HepG2 (cell line): ENCODE data around the gene ERV3-1. TPM values are rescaled to one million over a fixed set of nuclear protein-coding genes. Genes with fewer than 3 reads are reported as not detected.

Experiments used
- ATAC-seq: fragments of 200-7000 bp; cut with Tn5 transposase; 3 replicates; pipeline ENCODE4 v1.9.1; 2020; ENCODE audit warnings: mild to moderate bottlenecking, moderate library complexity
- BruUV-seq: library from RNA; stranded (reverse); fragments of 400-500 nt; replicated peaks from 2 replicates; lab custom pipeline; 2021; lab: Mats Ljungman, UMichigan
- CTCF ChIA-PET: fragments of 300-600 bp; formaldehyde crosslinking; extraction: SDS; loops from one replicate; lab custom pipeline; 2021; ENCODE audit warnings: low total read pairs, inconsistent platforms, low intra/inter-chr PET ratio; lab: Yijun Ruan, JAX
- POLR2A ChIA-PET: fragments of 350-600 bp; sonication (Branson Sonifier 250); formaldehyde crosslinking; loops from one replicate; lab custom pipeline; 2020; ENCODE audit warnings: antibody characterized with exemption, inconsistent platforms; lab: Yijun Ruan, JAX
- DNase-seq: peaks from one replicate; pipeline ENCODE4 v3.0.0-alpha.2; 2015; ENCODE audit warnings: low spot score
- FAIRE-seq: peaks from 3 replicates; lab custom pipeline; 2011; peaks lifted over from hg19 to GRCh38; lab: Jason Lieb, UNC
- H2AFZ ChIP-seq: one replicate; pipeline ENCODE4 v1.6.1; 2011; ENCODE audit warnings: low read length, inconsistent platforms
- H3K27ac ChIP-seq: fragments of 300-600 bp; 3 replicates; pipeline ENCODE4 v1.8.0; 2011; ENCODE audit warnings: mixed run types, mild to moderate bottlenecking, mixed read lengths, low read length, inconsistent platforms; ENCODE audit not compliant: insufficient read depth; ENCODE audit errors: extremely low read length
- H3K27me3 ChIP-seq, 2 experiments: fragments of 200-600 bp in 1 of 2; 2 replicates in 1 of 2; 3 replicates in 1 of 2; pipeline versions ENCODE4 v1.6.0 to v1.8.0; 2011; ENCODE audit warnings: low read length in 2 of 2, mild to moderate bottlenecking in 2 of 2, moderate library complexity in 2 of 2, inconsistent platforms in 1 of 2; ENCODE audit not compliant: insufficient read depth in 2 of 2, control insufficient read depth in 1 of 2
- H3K36me3 ChIP-seq, 2 experiments: fragments of 200-600 bp in 1 of 2; replicated peaks in 1 of 2; 2 replicates in 1 of 2; 3 replicates in 1 of 2; pipeline versions ENCODE4 v1.5.1 to v1.8.0; 2011; ENCODE audit warnings: low read length in 2 of 2, inconsistent platforms in 1 of 2; ENCODE audit not compliant: insufficient read depth in 2 of 2, control insufficient read depth in 1 of 2
- H3K4me1 ChIP-seq: 2 replicates; pipeline ENCODE4 v1.5.1; 2012; ENCODE audit warnings: low read length, inconsistent platforms; ENCODE audit not compliant: insufficient read depth
- H3K4me2 ChIP-seq: 2 replicates; pipeline ENCODE4 v1.6.0; 2011; ENCODE audit warnings: low read depth, low read length, inconsistent platforms
- H3K4me3 ChIP-seq, 3 experiments: fragments of 200-600 bp in 1 of 3; sonication (generic), shearing (Covaris generic) in 1 of 3; replicated peaks in 1 of 3; 2 replicates each; pipeline ENCODE4 v1.5.1; 2011 to 2016; ENCODE audit warnings: low read length in 3 of 3, inconsistent platforms in 2 of 3, low read depth in 2 of 3, mild to moderate bottlenecking in 2 of 3, control low read depth in 1 of 3, mixed read lengths in 1 of 3; ENCODE audit not compliant: insufficient read depth in 1 of 3
- H3K79me2 ChIP-seq: one replicate; pipeline ENCODE4 v1.6.1; 2011; ENCODE audit warnings: low read length, inconsistent platforms; ENCODE audit not compliant: insufficient read depth
- H3K9ac ChIP-seq: 2 replicates; pipeline ENCODE4 v1.6.0; 2011; ENCODE audit warnings: mild to moderate bottlenecking, low read depth, low read length, inconsistent platforms; ENCODE audit not compliant: insufficient read depth
- H3K9me3 ChIP-seq: 2 replicates; pipeline ENCODE4 v1.5.1; 2012; ENCODE audit warnings: mild to moderate bottlenecking, low read length
- H4K20me1 ChIP-seq: 2 replicates; pipeline ENCODE4 v1.6.0; 2011; ENCODE audit warnings: inconsistent platforms, mild to moderate bottlenecking, low read length, moderate library complexity; ENCODE audit not compliant: insufficient read depth
- MAFF ChIP-seq: IDR thresholded peaks from 2 replicates; pipeline ENCODE4 v1.6.1; 2011; ENCODE audit warnings: low read depth, low read length, improper control_type of control experiment
- MAFK ChIP-seq, 2 experiments: IDR thresholded peaks in 1 of 2; conservative IDR thresholded peaks in 1 of 2; 2 replicates each; pipeline ENCODE4 v1.6.1; 2011; ENCODE audit warnings: improper control_type of control experiment in 2 of 2, low read length in 2 of 2
- PITX1 ChIP-seq: sonication (generic); formaldehyde crosslinking; IDR thresholded peaks from 2 replicates; pipeline ENCODE4 v1.5.1; 2020; ENCODE audit warnings: mild to moderate bottlenecking, missing genetic modification reagents
- YY1 ChIP-seq: IDR thresholded peaks from 2 replicates; pipeline ENCODE4 v1.6.1; 2011; ENCODE audit warnings: low read length, low read depth, moderate library complexity, mild to moderate bottlenecking; ENCODE audit not compliant: insufficient read depth, insufficient replicate concordance
- ZZZ3 ChIP-seq: sonication (generic); formaldehyde crosslinking; IDR thresholded peaks from 2 replicates; pipeline ENCODE4 v1.4.0; 2020; ENCODE audit warnings: missing genetic modification reagents, mild to moderate bottlenecking, borderline replicate concordance
- WGBS: methylation state at CpG from one replicate; pipeline ENCODE4 v1.1.6; 2017; ENCODE audit warnings: low lambda C conversion rate; 5-methylcytosine and 5-hydroxymethylcytosine counted together
- in situ Hi-C: cut with HindIII; loops from 2 replicates; pipeline ENCODE4 v1.10.0; 2017; ENCODE audit warnings: low pct_unique_long_range_greater_than_20kb; ENCODE audit not compliant: extremely low pct_ligation_motif_present
- intact Hi-C: fragments of 100-400 bp; cut with micrococcal nuclease; formaldehyde crosslinking; loops from one replicate; pipeline ENCODE4 v1.10.0; 2022; ENCODE audit not compliant: unreplicated experiment
- polyA plus RNA-seq, 8 experiments: library from polyadenylated mRNA; depleted of rRNA in 3 of 8; stranded (reverse) in 7 of 8; unstranded in 1 of 8; fragments of >200 nt; fragmentation: Illumina TruSeq in 4 of 8; extraction: Trizol in 4 of 8; gene quantifications; 2 replicates each; pipeline versions ENCODE4 v1.2.1 to v1.2.3, GENCODE V29; 2011 to 2016; ENCODE audit warnings: low read depth in 4 of 8, missing spikeins in 1 of 8, mixed read lengths in 1 of 8; ENCODE audit not compliant: insufficient read depth in 1 of 8
- total RNA-seq, 5 experiments: library from RNA; depleted of rRNA; stranded (reverse); fragments of >200 nt; fragmentation: Illumina TruSeq; extraction: Trizol; gene quantifications; 2 replicates each; pipeline ENCODE4 v1.2.3, GENCODE V29; 2016; ENCODE audit warnings: low read depth in 1 of 5
- TF ChIP-seq, protein P1 (sequence below): IDR thresholded peaks from 2 replicates; pipeline ENCODE4 v1.6.1; 2016; ENCODE audit warnings: missing compliant biosample characterization, missing genetic modification reagents, borderline replicate concordance
- TF ChIP-seq, protein P2 (sequence below): sonication (generic); formaldehyde crosslinking; IDR thresholded peaks from 2 replicates; pipeline ENCODE4 v1.8.0; 2022; ENCODE audit warnings: missing genetic modification reagents, mild to moderate bottlenecking, inconsistent platforms, borderline replicate concordance
- TF ChIP-seq, protein P3 (sequence below): sonication (generic); formaldehyde crosslinking; IDR thresholded peaks from 2 replicates; pipeline ENCODE4 v1.4.0; 2020; ENCODE audit warnings: missing genetic modification reagents, borderline replicate concordance
- TF ChIP-seq, protein P4 (sequence below): sonication (generic); IDR thresholded peaks from 2 replicates; pipeline ENCODE4 v1.6.1; 2016; ENCODE audit warnings: low read depth, borderline replicate concordance

ERV3-1 gene
- total and polyA plus RNA-seq, 2 of the 13 experiments (the other 11 are each of a cell fraction or from before 2014, with no cell fraction given) = 20.4 to 86.3 TPM

DNA sequence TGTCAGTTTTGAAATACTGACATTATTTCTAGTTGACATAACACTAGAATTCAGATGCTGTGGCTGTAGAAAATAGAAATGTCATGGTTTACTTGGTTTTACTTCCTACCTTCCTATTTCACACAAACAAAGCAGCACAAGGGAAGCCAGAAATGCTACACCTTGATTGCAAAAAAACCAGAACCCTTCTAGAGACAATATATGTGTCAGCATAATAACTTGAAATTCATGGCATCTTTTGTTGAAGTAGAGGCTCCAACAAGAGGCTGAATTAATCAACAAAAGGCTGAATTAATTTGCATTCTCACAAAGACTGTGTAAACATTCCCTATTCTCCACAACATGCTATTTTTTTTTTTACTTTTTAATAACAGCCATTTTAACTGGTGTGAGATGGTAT is 40.9 kb downstream of the ERV3-1 start:
- intact Hi-C loops = no loop called here
- no TSS peak for BruUV-seq
- no peaks in the 10 kb centered on the region for H3K9me3 ChIP-seq
- TF ChIP-seq MAFF (peak; percentile 45; the same call in 1 of the 2 replicates), ZZZ3 (CRISPR knock-in tag) (no peak), MAFK (conservative IDR thresholded peaks at IDR 0.05 in 1 of 2, IDR thresholded peaks at IDR 0.05 in 1 of 2; ENCODE audit: low read length in 2 of 2) (peak in 1 of 2 experiments; percentile 62; a peak in 2 of 4 replicates)
- no peak overlapping the region for H3K4me2 ChIP-seq
- CTCF ChIA-PET = no interaction called here
- ATAC-seq (no peak), FAIRE-seq (no peak), DNase-seq (no peak)
- 0 out of 5 replicates have a peak, but pooled peaks cover 0 to 1% of the 10 kb centered on the region in 2 experiments for H3K27me3 ChIP-seq
- no peak overlapping the region for H3K27ac ChIP-seq
- H4K20me1 ChIP-seq = no peaks in the 10 kb centered on the region
- H3K36me3 ChIP-seq = no peaks in the 10 kb centered on the region
- no peak overlapping the region for H3K9ac ChIP-seq
- in situ Hi-C loops = no loop called here
- no peak overlapping the region for H3K4me3 ChIP-seq
- no peak overlapping the region for H2AFZ ChIP-seq
- 0 out of 2 replicates have a peak, but pooled peaks cover 6% of the 10 kb centered on the region for H3K4me1 ChIP-seq
- H3K79me2 ChIP-seq = no peaks in the 10 kb centered on the region
- POLR2A ChIA-PET = no interaction called here

DNA sequence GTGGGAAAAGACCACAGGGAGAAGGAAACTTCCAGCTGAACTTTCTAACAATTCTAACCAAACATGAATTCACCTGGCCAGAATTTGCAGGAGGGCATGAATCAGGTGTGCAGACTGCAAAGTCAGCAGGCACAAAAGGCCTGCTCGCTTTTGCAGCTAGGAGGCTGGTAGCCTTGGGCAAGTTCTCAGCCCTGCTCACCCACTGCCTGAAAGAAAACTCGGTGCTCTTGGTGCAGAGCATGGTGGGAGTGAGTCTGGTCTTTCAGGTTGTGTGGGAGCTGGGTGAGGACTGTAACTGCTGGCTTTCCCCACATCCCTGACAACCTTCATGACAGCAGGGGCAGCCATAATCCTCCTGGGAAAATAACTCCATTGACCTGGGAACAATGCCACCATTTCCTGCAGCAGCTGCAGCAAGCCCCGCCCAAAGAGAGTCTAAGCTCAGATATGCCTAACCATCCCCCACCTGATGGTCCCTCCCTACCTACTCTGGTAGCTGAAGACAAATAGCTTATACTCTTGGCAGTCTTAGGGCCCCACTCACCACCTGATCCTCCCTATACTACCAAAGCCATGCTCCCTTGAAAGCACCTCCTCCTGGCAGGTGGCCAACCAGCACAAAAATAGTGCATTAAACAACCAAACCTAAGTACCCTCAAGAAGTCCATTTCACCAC is 47.3 kb downstream of the ERV3-1 start:
- Histone ChIP-seq H3K9ac (peak overlapping the region; percentile 6; the same call in 1 of the 2 replicates), H3K9me3 (no peaks in the 10 kb centered on the region), H3K4me3 (peak overlapping the region in 1 of 3 experiments; percentile 23; a peak in 1 of 6 replicates), H4K20me1 (no peaks in the 10 kb centered on the region), H3K27me3 (0 out of 5 replicates have a peak, but pooled peaks cover 0 to 1% of the 10 kb centered on the region in 2 experiments), H3K27ac (no peak overlapping the region), H3K79me2 (no peaks in the 10 kb centered on the region), H3K36me3 (no peaks in the 10 kb centered on the region), H3K4me1 (peaks cover 23% of the 10 kb centered on the region), H3K4me2 (peak overlapping the region; percentile 63), H2AFZ (no peak overlapping the region)
- no TSS peak for BruUV-seq
- FAIRE-seq (no peak), DNase-seq (peak; percentile 24), ATAC-seq (peak; percentile 53)
- intact Hi-C loops = no loop called here
- TF ChIP-seq, protein P1, sequence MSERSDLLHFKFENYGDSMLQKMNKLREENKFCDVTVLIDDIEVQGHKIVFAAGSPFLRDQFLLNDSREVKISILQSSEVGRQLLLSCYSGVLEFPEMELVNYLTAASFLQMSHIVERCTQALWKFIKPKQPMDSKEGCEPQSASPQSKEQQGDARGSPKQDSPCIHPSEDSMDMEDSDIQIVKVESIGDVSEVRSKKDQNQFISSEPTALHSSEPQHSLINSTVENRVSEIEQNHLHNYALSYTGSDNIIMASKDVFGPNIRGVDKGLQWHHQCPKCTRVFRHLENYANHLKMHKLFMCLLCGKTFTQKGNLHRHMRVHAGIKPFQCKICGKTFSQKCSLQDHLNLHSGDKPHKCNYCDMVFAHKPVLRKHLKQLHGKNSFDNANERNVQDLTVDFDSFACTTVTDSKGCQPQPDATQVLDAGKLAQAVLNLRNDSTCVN = no peak
- TF ChIP-seq YY1 (peak; percentile 45), PITX1 (CRISPR knock-in tag) (peak; percentile 26; the same call in 1 of the 2 replicates)
- TF ChIP-seq, protein P2, sequence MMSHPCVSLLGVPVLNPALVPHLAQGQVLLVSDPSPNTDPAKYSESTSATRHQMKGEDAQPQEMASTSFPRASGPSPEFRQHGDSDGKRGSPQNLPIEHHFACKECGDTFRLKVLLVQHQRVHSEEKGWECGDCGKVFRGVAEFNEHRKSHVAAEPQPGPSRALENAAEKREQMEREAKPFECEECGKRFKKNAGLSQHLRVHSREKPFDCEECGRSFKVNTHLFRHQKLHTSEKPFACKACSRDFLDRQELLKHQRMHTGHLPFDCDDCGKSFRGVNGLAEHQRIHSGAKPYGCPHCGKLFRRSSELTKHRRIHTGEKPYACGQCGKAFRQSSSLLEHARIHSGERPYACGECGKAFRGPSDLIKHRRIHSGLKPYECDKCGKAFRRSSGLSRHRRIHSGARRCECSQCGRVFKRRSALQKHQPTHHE = no peak
- TF ChIP-seq, protein P3, sequence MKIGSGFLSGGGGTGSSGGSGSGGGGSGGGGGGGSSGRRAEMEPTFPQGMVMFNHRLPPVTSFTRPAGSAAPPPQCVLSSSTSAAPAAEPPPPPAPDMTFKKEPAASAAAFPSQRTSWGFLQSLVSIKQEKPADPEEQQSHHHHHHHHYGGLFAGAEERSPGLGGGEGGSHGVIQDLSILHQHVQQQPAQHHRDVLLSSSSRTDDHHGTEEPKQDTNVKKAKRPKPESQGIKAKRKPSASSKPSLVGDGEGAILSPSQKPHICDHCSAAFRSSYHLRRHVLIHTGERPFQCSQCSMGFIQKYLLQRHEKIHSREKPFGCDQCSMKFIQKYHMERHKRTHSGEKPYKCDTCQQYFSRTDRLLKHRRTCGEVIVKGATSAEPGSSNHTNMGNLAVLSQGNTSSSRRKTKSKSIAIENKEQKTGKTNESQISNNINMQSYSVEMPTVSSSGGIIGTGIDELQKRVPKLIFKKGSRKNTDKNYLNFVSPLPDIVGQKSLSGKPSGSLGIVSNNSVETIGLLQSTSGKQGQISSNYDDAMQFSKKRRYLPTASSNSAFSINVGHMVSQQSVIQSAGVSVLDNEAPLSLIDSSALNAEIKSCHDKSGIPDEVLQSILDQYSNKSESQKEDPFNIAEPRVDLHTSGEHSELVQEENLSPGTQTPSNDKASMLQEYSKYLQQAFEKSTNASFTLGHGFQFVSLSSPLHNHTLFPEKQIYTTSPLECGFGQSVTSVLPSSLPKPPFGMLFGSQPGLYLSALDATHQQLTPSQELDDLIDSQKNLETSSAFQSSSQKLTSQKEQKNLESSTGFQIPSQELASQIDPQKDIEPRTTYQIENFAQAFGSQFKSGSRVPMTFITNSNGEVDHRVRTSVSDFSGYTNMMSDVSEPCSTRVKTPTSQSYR (CRISPR knock-in tag) = peak; percentile 70; the same call in 1 of the 2 replicates
- TF ChIP-seq, protein P4, sequence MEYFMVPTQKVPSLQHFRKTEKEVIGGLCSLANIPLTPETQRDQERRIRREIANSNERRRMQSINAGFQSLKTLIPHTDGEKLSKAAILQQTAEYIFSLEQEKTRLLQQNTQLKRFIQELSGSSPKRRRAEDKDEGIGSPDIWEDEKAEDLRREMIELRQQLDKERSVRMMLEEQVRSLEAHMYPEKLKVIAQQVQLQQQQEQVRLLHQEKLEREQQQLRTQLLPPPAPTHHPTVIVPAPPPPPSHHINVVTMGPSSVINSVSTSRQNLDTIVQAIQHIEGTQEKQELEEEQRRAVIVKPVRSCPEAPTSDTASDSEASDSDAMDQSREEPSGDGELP = peak; percentile 19; the same call in 1 of the 2 replicates
- in situ Hi-C loops = no loop called here
- 100% methylated on average over 1 of the region's 3 CpGs for WGBS
- ChIA-PET POLR2A (interaction anchor here (0.7 to 2.0 kb wide), 5 partner anchors 39 to 47 kb away, joined by 3 to 7 read pairs (median 4); partner anchors contain the start of gene ERV3-1), CTCF (no interaction called here)
